NCI-H1105 (cell line): ENCODE results near the gene TLR8.
"Not testable (repeated sequence)": the region's sequence is repeated elsewhere in the genome, so short reads cannot be mapped to it uniquely, and the experiment has no call there.

ENCODE experiments used
- DNase-seq: peaks from one replicate; lab custom pipeline; 2025; lab: John Stamatoyannopoulos, UW

The TLR8 gene

DNA sequence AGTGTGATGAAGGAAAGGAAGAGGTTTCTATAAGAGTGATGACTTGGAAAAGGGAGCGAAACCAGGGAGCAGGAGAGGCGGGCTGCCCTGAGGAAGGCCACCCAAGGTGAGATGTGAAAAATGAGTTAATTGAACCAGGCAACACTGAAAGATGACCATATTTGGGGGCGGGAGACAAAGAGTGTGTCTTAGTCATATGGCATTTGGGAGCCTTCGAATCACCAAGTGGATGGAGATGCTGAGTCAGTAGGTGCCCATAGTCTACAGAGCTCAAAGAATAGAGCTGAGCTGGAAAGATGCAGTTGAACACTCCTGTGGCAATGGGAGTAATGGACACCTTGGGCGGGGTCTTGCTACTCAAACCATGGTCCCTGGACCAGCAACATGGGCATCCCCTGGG is 8.3 kb upstream of the TLR8 start:
- DNase-seq, result no peak

DNA sequence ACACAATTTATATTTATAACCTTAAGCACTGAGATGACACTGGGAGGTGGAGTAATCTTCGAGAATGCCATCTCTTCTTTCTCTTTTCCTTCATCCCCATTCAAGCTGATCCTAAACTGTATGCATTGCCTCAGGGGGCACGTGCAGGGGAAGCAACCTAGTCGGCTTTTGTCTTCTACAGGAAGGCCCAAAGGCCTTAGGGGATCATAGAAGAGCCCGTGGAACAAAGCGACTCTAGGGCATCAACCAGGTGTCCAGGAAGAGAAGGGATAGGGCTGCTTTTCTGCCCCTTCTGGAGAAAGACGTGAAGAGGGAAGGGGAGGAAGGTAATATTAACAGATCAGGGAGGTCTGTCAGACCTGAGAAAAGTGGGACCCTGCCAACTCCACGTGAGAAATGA is 6.9 kb upstream of the TLR8 start:
- no peak for DNase-seq

DNA sequence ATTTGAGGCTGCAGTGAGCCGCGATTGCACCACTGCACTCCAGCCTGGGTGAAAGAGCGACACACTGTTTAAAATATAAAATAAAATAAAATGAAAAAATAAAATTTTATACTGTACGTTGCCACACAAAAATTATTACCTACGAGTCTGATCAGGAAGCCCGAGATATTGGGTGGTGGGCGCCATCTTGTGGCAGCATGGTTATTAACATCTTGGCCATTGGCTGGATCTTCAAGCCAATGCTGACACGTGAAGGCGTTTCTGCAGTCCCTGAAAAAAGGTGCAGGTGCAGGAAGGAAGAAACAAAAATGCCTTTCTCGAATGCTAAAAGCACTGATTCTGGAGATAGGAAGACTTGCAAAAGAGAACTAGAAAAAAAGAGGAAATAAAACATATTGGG is 4.9 kb upstream of the TLR8 start:
- peak; percentile 16 for DNase-seq

DNA sequence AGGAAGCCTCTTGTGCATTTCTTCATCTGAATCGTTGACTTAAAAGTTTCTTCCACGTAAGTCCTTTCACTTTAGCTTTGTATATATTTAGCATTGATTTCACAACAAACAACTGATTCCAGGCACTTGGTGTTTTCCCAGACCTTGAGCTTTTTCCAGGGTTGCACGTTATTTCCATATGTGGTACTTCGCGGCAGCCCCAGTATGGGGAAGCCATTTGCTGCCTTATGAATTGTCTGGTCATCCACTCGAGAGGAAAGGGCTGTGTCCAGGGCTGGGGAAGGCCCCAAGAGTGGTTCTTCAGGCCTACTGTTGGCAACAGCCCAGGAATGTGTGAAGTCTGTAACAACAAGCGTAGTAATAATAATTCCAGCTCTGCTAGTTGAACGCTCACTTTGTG is 2.8 kb upstream of the TLR8 start:
- DNase-seq, result no peak

DNA sequence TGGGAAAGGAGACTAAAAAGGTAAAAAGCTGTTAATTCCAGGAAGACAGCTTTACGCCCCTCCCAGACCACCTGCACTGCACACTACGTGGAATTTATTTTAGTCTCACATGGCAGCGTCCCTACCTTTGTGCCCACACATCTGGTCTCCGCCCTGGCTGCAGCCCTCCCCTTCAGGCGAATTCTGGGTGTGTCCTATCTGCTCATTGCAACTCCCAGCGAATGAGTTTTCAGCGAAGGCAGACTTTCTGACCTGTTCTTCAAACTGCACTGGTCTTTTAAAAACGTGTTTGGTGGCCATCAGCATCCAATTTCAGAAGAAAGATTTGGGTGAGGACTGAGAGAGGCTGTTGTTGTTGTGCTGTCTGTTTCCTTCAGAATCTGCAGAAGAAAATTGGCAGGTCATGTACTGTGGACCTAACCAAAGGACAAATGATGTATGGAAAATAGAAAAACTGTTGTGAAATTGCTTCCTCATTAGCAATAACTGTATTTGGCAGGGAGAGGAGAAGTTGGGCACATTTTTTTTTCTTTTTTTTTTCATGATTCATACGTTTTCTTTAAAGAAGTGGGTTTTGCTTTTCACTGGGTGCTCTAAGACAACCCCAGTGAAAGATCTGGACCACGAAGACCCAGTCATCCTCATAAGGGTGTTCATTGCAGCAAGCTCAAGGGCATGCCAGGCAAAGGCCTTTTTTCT is 4.2 kb downstream of the TLR8 start:
- no peak for DNase-seq

DNA sequence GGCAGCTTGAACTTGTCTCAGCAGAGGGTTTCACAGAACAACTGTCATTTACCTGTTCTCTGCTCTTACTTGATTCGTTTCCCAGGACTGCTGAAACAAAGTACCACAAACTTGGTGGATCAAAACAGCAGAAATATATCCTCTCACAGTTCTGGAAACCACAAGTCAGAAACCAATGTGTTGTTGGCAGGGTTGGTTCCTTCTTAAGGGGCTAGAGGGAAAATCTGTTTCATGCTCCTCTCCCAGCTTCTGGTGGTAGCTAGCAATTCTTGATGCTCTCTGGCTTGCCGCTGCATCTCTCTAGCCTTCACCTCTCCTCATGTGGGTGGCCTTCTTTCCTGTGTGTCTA is 4.7 kb downstream of the TLR8 start:
- no peak for DNase-seq

DNA sequence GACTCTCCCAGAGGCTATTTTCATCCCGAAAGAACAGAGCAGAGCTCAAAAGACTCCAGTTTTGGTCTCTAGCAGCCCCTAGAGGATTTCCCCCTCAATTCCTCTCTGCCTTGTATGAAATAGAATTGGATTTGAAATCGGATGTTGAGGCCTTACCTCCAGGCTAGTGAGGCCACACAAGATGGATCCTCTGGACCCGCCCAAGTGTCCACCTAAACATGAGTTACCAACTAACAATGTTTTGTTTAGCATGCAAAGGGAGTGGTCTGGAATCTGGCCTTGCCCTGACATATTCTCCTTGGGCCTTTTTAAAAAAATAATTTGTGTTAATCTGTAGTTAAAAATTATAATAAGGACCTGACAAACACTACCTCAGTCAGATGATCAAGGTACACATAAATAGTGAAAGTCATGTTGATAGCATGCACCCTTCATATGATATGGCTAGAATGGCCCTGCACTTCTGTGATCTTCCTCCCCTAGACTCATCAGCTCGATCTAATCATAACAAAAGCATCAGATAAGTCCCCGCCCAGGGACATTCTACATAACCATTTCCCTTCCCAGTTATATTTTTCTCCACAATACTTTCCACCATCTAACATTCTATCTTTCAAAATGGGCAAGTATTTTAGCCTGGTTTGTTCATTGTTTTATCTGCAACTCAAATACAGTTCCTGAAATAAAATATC is 6.5 kb downstream of the TLR8 start:
- DNase-seq, result no peak

DNA sequence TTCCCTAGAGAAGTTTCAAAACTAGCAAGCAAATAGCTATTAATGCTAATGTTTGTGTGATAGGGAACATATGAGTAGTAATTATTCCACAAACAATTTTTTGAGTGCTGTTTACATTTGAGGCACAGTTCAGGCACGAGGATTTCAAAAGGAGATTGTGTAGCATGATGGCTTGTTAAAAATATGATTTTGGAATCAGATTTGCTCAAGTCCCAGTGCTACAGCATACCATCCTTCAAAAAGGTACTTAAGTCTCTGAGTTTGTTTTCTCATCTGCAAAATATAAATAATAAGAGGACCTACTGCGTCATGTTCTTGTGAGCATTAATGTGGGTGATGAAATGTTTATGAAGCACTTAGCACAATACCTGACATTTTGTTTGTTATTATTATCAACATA is 11.3 kb downstream of the TLR8 start:
- DNase-seq, result no peak

DNA sequence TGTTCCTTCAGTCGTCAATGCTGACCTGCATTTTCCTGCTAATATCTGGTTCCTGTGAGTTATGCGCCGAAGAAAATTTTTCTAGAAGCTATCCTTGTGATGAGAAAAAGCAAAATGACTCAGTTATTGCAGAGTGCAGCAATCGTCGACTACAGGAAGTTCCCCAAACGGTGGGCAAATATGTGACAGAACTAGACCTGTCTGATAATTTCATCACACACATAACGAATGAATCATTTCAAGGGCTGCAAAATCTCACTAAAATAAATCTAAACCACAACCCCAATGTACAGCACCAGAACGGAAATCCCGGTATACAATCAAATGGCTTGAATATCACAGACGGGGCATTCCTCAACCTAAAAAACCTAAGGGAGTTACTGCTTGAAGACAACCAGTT is 12.6 kb downstream of the TLR8 start:
- DNase-seq, result no peak

DNA sequence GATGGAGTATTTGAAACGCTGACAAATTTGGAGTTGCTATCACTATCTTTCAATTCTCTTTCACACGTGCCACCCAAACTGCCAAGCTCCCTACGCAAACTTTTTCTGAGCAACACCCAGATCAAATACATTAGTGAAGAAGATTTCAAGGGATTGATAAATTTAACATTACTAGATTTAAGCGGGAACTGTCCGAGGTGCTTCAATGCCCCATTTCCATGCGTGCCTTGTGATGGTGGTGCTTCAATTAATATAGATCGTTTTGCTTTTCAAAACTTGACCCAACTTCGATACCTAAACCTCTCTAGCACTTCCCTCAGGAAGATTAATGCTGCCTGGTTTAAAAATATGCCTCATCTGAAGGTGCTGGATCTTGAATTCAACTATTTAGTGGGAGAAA is 13.2 kb downstream of the TLR8 start:
- no peak for DNase-seq

DNA sequence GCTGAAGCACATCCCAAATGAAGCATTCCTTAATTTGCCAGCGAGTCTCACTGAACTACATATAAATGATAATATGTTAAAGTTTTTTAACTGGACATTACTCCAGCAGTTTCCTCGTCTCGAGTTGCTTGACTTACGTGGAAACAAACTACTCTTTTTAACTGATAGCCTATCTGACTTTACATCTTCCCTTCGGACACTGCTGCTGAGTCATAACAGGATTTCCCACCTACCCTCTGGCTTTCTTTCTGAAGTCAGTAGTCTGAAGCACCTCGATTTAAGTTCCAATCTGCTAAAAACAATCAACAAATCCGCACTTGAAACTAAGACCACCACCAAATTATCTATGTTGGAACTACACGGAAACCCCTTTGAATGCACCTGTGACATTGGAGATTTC is 14.6 kb downstream of the TLR8 start:
- no peak for DNase-seq

DNA sequence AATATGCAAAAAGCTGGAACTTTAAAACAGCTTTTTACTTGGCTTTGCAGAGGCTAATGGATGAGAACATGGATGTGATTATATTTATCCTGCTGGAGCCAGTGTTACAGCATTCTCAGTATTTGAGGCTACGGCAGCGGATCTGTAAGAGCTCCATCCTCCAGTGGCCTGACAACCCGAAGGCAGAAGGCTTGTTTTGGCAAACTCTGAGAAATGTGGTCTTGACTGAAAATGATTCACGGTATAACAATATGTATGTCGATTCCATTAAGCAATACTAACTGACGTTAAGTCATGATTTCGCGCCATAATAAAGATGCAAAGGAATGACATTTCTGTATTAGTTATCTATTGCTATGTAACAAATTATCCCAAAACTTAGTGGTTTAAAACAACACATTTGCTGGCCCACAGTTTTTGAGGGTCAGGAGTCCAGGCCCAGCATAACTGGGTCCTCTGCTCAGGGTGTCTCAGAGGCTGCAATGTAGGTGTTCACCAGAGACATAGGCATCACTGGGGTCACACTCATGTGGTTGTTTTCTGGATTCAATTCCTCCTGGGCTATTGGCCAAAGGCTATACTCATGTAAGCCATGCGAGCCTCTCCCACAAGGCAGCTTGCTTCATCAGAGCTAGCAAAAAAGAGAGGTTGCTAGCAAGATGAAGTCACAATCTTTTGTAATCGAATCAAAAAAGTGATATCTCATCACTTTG is 15.6 kb downstream of the TLR8 start:
- no peak for DNase-seq

DNA sequence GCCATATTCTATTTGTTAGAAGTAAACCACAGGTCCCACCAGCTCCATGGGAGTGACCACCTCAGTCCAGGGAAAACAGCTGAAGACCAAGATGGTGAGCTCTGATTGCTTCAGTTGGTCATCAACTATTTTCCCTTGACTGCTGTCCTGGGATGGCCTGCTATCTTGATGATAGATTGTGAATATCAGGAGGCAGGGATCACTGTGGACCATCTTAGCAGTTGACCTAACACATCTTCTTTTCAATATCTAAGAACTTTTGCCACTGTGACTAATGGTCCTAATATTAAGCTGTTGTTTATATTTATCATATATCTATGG is 16.1 kb downstream of the TLR8 start:
- no peak for DNase-seq

DNA sequence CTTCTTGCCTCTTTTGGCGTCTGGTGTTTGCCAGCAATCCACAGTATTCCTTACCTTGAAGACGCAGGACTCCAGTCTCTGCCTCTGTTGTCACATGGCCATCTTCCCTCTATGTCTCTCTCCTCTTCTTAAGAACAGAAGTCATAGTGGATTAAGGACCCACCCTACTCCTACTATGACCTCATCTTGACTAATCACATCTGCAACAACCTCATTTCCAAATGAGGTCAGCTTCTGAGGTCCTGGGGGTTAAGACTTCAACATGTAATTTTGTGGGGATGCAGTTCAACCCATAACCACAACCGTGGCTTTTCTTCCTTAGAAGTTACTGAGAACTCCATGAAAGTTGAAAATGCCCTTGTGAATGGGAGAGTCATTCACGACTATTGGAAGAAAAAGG is 23.3 kb downstream of the TLR8 start:
- no peak for DNase-seq

DNA sequence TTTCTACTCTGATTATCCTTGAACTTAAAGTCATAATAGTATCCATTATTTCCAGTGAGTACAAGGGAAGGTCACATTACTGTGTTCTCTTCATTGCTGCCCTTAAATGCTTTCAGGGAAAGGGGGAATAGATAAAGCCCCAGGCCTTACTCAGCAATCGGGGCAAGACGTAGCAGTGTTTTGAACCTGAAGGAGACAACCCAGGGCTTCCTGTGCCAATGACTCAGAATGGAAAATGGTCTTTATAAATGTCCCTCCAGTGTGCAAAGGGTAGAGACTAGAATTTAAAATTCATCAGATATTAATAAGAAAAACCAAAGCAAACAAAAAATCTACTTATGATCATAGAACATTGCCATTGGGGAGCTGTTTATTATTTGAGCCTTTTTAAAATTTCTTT is 23.7 kb downstream of the TLR8 start:
- no peak for DNase-seq

DNA sequence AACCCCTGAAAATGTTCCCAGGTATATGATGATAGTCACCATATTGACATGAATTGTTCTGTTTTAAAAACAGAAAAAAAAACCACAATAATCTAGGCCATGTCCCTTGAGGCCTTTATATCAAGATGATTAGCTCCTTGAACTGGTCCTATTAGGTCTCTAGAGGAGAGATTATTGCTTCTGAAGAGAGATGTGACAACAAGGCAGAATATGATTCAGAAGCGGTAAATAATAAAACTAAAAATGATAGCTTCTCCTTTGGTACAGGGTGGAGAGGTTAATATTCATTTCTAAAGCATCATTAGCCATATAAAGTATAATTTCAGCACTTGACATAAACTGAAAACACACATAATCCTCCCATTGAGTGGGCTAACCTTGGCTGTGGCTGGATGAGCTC is 25.8 kb downstream of the TLR8 start:
- DNase-seq, result no peak

DNA sequence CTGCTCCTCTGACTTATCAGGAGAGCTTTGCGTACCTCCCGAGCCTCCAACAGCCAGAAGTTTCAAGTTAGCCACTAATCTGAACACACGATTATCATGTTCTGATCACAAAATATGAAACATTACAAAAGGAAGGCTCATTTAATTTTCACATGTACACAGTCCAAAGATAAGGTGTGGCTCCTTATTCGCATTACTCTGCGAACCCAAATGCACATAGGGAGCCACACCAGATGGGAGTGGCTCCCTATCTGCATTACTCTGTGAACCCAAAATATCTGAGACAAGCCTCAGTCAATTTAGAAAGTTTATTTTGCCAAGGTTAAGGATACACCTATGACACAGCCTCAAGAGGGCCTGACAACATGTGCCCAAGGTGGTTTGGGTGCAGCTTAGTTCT is 28.4 kb downstream of the TLR8 start:
- DNase-seq, result no peak

DNA sequence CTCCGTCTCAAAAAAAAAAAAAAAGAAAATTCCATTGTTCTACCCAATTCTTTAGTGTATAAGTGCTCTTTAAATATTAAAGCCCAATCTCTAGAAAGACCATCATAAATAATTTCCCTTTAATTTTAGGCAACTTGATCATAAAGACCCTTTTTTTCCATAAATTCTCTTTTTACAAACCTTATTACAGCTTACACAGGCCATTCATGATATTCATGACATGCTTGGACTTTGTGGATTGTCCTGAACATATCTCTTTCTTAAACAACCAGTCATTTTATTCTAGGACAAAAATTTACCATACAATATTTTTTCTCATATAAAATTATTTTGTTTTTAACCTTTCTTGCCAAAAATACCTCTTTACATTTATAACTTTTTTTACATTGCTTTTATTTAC is 30.5 kb downstream of the TLR8 start:
- no peak for DNase-seq

DNA sequence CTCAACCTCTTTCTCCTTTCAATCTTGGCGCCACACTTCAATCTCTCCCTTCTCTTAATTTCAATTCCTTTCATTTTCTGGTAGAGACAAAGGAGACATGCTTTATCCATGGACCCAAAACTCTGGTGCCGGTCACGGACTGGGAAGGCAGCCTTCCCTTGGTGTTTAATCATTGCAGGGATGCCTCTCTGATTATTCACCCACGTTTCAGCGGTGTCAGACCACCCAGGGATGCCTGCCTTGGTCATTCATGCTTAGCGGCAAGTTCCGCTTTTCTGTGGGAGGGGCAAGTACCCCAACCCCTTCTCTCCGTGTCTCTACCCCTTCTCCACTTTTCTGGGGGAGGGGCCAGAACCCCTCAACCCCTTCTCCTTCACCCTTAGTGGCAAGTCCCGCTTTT is 34.1 kb downstream of the TLR8 start:
- not testable (repeated sequence) for DNase-seq

DNA sequence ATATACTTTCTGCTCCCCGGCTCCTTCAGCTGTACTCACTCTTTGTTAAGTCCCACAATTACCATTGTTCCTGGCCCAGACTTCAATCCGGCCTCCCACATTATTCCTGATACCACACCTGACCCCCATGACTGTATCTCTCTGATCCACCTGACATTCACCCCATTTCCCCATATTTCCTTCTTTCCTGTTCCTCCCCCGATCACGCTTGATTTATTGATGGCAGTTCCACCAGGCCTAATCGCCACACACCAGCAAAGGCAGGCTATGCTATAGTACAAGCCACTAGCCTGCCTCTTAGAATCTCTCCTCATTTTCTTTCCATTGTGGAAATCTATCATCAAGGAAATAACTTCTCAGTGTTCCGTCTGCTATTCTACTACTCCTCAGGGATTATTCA is 37.2 kb downstream of the TLR8 start:
- not testable (repeated sequence) for DNase-seq

DNA sequence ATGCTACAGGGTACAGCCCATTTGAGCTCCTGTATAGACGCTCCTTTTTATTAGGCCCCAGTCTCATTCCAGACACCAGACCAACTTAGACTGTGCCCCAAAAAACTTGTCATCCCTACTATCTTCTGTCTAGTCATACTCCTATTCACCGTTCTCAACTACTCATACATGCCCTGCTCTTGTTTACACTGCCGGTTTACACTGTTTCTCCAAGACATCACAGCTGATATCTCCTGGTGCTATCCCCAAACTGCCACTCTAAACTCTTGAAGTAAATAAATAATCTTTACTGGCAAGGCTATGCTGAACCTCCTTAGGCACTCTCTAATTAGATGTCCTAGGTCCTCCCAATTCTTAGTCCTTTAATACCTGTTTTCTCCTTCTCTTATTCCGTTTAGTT is 38.0 kb downstream of the TLR8 start:
- not testable (repeated sequence) for DNase-seq

DNA sequence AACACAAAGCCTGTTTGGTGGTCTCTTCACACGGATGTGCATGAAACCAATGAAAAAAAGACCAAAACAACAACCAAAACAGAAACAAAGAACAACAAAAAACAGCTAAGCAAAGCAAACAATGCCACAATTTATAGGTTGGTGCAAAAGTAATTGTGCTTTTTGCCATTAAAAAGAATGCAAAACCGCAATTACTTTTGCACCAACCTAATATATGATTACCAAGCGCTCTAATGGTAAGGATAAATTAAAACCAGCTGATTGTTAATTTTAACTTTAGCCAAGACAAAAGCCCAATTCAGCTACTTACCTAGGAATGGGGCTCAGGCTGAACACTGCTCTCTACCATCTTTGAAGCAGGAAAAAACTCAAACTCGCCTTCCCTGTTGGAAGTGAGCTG is 39.1 kb downstream of the TLR8 start:
- DNase-seq, result no peak

DNA sequence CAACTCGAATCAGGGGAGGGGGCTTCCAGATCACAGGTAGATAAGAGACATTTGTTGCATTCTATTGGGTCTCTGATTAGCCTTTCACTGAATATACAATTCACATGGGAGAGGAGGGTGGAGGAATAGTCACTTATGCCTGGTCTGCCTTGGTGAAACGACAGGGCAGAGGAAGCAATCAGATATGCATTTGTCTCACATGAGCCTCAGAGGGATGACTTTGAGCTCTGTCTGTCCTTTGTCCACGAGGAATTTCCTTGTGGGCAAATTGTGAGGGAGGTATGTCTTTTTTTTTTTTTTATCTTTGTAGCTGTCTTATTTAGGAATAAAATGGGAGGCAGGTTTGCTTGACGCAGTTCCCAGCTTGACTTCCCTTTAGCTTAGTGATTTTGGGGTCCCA is 40.0 kb downstream of the TLR8 start:
- no peak for DNase-seq
